GM21619 (cell line): Measurements from ENCODE around the gene CHST7.
A peak's percentile ranks its signal among the peaks of the same experiment; 100 is the strongest.

Source experiments
- ATAC-seq: cut with Tn5 transposase; IDR thresholded peaks from one replicate; pipeline ENCODE4 v1.9.1; 2021; ENCODE audit not compliant: unreplicated experiment

The CHST7 gene

GRCh38 chrX:46573892-46574773 lies 568 bp downstream of the CHST7 start:
- ATAC-seq: peak; percentile 37

- no peak for ATAC-seq
These were observed 1.3 kb downstream of the CHST7 start for GRCh38 chrX:46574774-46575381.

- ATAC-seq: no peak
These were observed 2.0 kb downstream of the CHST7 start for GRCh38 chrX:46575586-46575985.

- no peak for ATAC-seq
These were observed 2.4 kb downstream of the CHST7 start for GRCh38 chrX:46575991-46576392.

- ATAC-seq: no peak
These were observed 2.9 kb downstream of the CHST7 start for GRCh38 chrX:46576458-46576857.

- ATAC-seq: no peak
These were observed 3.8 kb downstream of the CHST7 start for GRCh38 chrX:46577221-46578005.

- ATAC-seq: no peak
These were observed 5.7 kb downstream of the CHST7 start for GRCh38 chrX:46579250-46579649.

GRCh38 chrX:46580613-46581012 lies 7.0 kb downstream of the CHST7 start:
- no peak for ATAC-seq

GRCh38 chrX:46582325-46582724 lies 8.8 kb downstream of the CHST7 start:
- ATAC-seq: no peak

- no peak for ATAC-seq
These were observed 9.4 kb downstream of the CHST7 start for GRCh38 chrX:46582966-46583365.

- no peak for ATAC-seq
These were observed 11.2 kb downstream of the CHST7 start for GRCh38 chrX:46584736-46585135.

- peak; percentile 74 for ATAC-seq
These were observed 13.6 kb downstream of the CHST7 start for GRCh38 chrX:46587158-46587557.

GRCh38 chrX:46587753-46588171 lies 14.2 kb downstream of the CHST7 start:
- no peak for ATAC-seq

GRCh38 chrX:46588263-46588662 lies 14.7 kb downstream of the CHST7 start:
- ATAC-seq: no peak

GRCh38 chrX:46589977-46590723 lies 16.6 kb downstream of the CHST7 start:
- no peak for ATAC-seq

- ATAC-seq: no peak
These were observed 21.5 kb downstream of the CHST7 start for GRCh38 chrX:46595084-46595483.

GRCh38 chrX:46597208-46597607 lies 23.6 kb downstream of the CHST7 start:
- no peak for ATAC-seq

- no peak for ATAC-seq
These were observed 24.2 kb downstream of the CHST7 start for GRCh38 chrX:46597771-46598170.

- ATAC-seq: no peak
These were observed 25.5 kb downstream of the CHST7 start for GRCh38 chrX:46599051-46599560.

GRCh38 chrX:46601283-46601682 lies 27.7 kb downstream of the CHST7 start:
- ATAC-seq: no peak
